CD4-positive, alpha-beta T cell treated with Interleukin-2 at 100 ng/mL for 4 hours (primary cell): ENCODE data around the gene ZNF669.

ENCODE experiments used
- DNase-seq: peaks from one replicate; pipeline ENCODE4 v3.0.0-alpha.2; 2020; ENCODE audit warnings: low spot score

Gene ZNF669

GRCh38 chr1:247060771-247061170, 43.4 kb downstream of the ZNF669 start:
- DNase-seq: no peak

GRCh38 chr1:247056071-247056470, 48.1 kb downstream of the ZNF669 start:
- DNase-seq: no peak

GRCh38 chr1:247054992-247055415, 49.2 kb downstream of the ZNF669 start:
- no peak for DNase-seq
